Fibroblast of pulmonary artery (primary cell): Measurements from ENCODE around the gene PTBP1.
"Not testable (repeated sequence)": the region's sequence is repeated elsewhere in the genome, so short reads cannot be mapped to it uniquely, and the experiment has no call there.

Source experiments
- DNase-seq: peaks from one replicate; pipeline ENCODE4 v3.0.0-alpha.2; 2010; ENCODE audit warnings: low read depth
- H3K4me3 ChIP-seq: replicated peaks from 2 replicates; pipeline ENCODE4 v1.5.1; 2011; ENCODE audit warnings: low read depth, mild to moderate bottlenecking, control low read depth, low read length, moderate library complexity
- TF ChIP-seq, protein P1 (sequence below): IDR thresholded peaks from 2 replicates; pipeline ENCODE4 v1.5.1; 2011; ENCODE audit warnings: mild to moderate bottlenecking, control low read depth, low read length, inconsistent platforms; ENCODE audit errors: missing control alignments

The PTBP1 gene

DNA sequence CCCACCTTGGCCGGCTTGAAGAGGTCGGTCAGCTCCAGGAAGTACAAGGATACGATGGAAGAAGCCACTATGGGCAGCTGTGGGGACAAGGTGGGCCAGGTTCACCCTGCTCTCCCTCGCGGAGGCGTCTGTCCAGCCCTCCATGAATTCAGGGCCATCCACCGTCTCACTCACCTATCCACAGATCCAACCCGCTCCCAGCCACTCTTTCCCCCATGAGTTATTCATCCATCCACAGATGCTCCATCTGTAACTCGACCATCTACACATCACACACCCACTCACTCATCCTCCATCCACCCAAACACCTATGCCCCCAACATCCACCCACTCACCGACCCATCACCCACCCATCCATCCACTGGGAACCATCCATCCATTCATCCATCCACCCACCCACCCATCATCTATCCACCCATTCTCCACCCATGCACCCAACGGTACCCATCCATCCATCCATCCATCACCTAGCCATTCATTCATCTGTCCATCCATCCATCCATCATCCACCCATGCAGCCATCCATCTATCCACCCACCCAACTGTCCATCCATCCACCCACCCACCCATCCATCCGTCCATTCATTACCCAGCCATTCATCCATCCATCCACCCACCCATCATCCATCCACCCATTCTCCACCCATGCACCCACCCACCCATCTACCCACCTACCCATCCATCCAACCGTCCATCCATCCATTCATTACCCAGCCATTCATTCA lies 18.7 kb downstream of the PTBP1 start:
- TF ChIP-seq, protein P1, sequence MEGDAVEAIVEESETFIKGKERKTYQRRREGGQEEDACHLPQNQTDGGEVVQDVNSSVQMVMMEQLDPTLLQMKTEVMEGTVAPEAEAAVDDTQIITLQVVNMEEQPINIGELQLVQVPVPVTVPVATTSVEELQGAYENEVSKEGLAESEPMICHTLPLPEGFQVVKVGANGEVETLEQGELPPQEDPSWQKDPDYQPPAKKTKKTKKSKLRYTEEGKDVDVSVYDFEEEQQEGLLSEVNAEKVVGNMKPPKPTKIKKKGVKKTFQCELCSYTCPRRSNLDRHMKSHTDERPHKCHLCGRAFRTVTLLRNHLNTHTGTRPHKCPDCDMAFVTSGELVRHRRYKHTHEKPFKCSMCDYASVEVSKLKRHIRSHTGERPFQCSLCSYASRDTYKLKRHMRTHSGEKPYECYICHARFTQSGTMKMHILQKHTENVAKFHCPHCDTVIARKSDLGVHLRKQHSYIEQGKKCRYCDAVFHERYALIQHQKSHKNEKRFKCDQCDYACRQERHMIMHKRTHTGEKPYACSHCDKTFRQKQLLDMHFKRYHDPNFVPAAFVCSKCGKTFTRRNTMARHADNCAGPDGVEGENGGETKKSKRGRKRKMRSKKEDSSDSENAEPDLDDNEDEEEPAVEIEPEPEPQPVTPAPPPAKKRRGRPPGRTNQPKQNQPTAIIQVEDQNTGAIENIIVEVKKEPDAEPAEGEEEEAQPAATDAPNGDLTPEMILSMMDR: no peak
- DNase-seq: no peak
- no peak overlapping the region for H3K4me3 ChIP-seq

DNA sequence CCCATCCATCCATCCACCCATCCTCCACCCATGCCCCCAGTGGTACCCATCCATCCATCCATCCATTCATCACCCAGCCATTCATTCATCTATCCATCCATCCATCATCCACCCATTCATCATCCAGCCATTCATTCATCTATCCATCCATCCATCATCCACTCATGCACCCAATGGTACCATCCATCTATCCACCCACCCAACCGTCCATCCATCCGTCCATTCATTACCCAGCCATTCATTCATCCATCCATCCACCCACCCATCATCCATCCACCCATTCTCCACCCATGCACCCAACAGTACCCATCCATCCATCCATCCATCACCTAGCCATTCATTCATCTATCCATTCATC lies 19.2 kb downstream of the PTBP1 start:
- DNase-seq: no peak

DNA sequence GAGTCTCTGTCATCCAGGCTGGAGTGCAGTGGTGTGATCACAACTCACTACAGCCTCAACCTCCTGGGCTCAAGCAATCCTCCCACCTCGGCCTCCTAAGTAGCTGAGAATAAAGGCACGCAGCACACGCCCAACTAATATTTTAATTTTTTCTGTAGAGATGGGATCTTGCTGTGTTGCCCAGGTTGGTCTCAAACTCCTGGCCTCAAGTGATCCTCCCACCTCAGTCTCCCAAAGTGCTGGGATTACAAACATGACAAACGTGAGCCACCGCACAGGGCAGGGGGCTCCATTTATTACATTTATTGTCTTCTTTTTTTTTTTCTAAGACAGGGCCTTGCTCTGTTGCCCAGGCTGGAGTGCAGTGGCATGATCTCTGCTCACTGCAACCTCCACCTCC lies 23.0 kb downstream of the PTBP1 start:
- not testable (repeated sequence) for DNase-seq

More for the DNA sequence above, 19.2 kb downstream of the PTBP1 start:
- no peak overlapping the region for H3K4me3 ChIP-seq
- TF ChIP-seq, protein P1: no peak

DNA sequence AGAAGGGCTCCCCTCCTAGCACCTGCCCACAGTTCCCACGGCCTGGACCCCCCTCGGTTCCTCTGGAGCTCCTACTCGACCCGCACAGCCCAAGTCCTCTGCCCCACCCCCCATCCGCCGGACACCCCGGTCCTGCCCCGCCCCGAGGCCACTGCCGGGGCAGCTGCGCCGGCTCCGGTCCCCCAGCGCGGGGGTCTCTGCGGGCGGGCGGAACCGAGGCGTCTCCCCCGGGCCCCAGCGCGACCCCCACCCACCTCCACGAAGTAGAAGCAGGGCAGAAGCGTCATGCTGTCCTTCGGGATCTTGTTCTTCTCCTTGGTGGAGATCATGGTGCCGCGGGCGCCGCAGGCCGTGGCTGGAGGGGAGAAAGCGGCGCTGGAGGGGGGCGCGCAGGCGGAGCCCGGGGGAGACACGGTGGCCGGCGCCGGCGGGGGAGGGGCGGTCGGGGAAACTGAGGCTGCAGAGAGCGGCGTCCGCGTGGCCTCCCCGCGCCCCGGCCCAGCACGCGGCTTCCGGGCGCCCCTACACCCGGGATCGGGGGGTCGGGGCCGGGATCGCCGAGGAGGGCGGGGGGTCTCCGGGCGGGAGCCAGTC lies 24.1 kb downstream of the PTBP1 start:
- TF ChIP-seq, protein P1: no peak
- peak overlapping the region; percentile 24 for H3K4me3 ChIP-seq
- no peak for DNase-seq

More for the DNA sequence above, 23.0 kb downstream of the PTBP1 start:
- not testable (repeated sequence) for H3K4me3 ChIP-seq

DNA sequence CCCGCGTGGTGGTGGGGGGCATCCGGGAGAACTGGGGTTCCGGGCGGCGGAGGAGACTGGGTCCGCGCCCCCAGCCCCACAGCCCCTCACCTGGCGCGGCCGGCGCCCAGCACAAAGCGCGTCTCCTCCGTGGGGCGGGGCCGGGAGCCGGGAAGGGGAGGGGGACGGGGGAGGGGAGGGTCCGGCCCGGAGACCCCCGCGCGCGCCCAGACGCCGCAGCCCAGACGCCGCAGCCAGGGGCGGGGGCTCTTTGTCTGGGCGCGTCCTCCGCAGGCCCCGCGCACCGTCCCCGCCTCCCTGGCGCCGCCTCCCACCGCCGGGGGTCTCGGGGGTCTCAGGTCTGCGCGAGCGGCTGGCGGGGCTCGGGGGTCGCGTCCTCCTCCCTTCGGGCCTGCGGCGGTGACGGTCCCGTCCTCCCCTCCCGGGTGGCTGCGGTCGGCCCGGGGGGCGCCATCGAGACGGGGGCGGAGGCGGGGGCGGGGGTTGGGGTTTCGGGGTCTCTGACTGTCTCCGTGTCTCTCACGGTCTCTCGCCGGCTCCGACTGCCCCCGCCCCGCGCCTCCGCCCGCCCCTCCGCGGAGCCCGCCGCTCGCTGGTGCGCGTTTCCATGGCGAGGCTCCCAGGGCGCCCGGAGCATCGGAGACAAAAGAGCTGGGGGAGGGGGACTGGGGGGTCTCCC lies 24.7 kb downstream of the PTBP1 start, which contains the start of gene PLPPR3:
TSS of gene PLPPR3 (minus strand) at position 131 of the 679 bp plus-strand sequence. CDS start 396 bp downstream, outside the sequence.
- TF ChIP-seq, protein P1: no peak
- H3K4me3 ChIP-seq: peak within 1 kb of the TSS; percentile 24
- no peak for DNase-seq

DNA sequence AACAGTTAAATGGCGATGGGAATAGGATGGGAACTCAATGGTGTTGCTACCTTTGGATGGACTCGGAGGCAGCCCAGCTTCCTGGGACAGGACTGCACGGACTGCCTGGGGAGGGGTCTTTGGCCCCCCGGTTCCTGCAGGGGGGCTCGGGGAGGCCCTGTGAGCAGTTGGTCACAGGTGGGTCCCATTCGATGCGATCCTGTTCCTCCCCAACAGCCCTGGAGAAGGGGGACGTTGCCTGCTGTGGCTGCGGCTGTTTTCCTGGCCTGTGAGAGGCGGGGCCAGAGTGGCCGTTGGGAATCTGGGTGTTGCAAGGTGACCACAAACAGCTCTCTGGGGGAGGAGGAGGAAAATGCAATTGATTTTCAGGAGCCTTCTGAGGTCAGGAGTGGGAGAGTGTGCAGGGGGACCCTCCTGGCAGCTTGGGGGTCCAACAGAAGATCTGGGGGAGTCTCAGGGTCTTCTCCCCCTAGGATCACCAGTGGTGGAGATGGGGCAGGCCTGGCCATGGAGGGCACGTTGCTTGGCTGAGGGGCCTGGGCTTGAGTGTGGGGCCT lies 26.4 kb downstream of the PTBP1 start:
- H3K4me3 ChIP-seq: no peak overlapping the region
- TF ChIP-seq, protein P1: no peak
- no peak for DNase-seq

DNA sequence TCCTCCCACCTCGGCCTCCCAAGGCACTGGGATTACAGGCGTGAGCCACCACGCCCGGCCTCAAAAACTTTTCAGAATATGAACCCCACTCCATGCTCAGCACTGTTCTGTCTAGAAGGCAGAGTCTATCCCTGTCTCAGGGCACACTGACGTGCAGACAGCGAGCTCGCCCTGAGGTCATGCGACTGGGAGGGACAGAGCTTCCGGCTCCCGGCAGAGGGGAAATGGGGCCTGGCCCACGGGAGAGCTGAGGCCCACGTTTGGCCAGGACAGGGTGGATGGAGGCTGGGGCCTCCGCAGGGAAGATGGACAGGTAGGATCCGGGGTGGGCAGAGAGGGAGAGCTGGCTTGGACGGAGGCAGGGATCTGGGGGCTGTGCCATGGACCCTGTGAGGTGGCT lies 27.6 kb downstream of the PTBP1 start:
- TF ChIP-seq, protein P1: no peak
- no peak for DNase-seq
- no peak overlapping the region for H3K4me3 ChIP-seq
